HG03432 (cell line): ENCODE measurements around the gene CDADC1.

ENCODE experiments used
- ATAC-seq: cut with Tn5 transposase; IDR thresholded peaks from one replicate; pipeline ENCODE4 v1.9.1; 2021; ENCODE audit warnings: mild to moderate bottlenecking, moderate library complexity; ENCODE audit not compliant: unreplicated experiment

Gene CDADC1

GRCh38 chr13:49247643-49248621 is at the start of gene CDADC1:
TSS of gene CDADC1 (plus strand) at chr13:49247925. CDS start at chr13:49248038, 113 bp downstream.
- peak; percentile 95 for ATAC-seq

DNA sequence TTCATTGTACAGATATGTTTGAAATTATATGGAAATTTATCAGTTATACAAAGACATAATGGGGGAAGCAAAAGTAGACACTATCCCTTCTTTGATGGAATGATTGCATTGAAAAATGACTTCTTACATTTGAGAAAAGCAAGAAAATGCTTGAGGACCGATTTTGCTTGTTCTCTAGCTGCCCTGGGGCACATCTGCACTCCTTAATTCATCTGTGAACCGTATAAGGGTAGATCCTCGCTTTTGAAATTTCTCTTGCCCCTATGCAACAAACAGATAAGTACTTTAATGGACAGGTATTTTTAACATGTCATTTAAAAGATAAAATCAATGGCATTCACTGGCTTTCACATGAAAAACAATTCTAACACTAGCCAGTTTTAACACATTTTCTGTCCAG is 41.1 kb upstream of the CDADC1 start:
- no peak for ATAC-seq

DNA sequence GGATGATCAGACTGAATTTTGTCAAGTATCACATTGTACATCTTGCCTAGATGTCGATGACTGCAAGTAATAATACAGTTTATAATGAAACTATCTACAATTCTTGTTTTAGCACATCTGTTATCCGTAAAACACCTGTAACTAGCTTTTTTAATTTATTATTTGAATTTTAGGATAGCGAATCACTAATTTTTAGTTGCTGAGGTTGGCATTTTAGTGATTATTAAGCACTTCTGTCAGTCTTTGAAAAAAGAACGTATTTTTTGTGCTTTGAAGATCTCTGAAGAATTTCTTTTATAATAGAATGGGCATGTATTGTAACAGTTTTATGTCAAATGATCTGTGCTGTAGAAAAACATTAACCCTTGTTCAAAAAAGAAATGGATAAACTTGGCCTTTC is 39.1 kb upstream of the CDADC1 start:
- no peak for ATAC-seq

DNA sequence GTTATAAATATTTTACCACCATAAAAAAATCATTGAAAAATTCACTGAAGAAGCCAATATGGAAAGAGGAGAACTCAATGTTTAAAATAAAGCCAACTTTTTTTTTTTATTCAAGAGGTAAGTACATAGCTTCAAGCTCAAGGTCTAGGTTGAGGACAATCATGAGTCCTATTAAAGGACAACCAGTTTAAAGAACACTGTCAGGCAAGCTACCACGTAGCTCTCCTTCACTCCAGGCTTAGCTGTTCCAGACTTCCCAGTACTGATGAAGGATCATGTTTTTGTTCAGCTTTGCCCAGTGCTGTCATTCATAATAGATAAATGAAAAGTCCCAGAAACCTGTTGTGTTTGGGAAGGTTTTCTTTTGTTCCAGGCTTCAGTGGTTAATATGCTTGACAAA is 37.6 kb upstream of the CDADC1 start:
- no peak for ATAC-seq

- no peak for ATAC-seq
These were observed 37.1 kb upstream of the CDADC1 start for GRCh38 chr13:49210669-49211068.

DNA sequence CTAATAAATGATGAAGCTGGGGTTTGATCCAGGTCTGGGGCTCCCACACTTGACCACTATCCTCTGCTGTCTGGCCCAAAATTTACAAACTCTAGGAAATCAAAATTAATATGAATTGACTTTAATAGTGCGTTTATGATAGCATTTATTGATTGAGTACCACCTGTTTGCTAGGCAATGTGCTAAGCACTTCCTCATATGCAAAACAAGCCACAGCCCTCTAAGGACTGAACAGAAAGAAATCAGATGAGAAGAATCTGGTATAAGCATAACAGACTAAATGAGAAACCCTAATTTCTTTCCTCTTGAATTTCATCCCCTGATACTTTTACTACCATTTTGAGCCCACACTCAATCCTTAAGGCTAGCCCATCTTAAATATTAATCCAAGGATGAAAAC is 34.2 kb upstream of the CDADC1 start:
- no peak for ATAC-seq

GRCh38 chr13:49213997-49214916 is 33.5 kb upstream of the CDADC1 start:
- no peak for ATAC-seq

DNA sequence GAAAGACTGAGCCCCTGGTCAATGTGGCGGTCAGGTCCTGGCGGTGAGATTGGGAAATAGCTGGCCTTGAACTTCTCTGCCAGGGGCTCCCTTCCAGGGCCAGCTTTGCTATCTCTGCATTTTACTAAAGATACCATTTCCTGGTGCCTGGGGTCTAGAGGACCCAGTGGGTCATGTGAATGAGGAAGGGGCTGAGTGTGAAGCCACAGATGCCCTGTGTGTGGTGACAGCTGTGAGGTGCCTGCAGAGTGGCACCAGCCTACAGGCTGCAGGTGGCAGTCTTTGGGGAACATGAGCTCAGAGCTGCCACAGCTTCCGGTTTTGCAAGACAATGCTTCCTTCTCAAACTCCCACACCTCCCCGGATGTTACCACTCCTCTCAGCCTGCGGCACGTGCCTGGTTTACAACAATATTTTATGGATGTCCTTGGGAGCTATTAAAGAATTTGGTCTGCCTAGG is 32.8 kb upstream of the CDADC1 start:
- ATAC-seq: peak; percentile 73

DNA sequence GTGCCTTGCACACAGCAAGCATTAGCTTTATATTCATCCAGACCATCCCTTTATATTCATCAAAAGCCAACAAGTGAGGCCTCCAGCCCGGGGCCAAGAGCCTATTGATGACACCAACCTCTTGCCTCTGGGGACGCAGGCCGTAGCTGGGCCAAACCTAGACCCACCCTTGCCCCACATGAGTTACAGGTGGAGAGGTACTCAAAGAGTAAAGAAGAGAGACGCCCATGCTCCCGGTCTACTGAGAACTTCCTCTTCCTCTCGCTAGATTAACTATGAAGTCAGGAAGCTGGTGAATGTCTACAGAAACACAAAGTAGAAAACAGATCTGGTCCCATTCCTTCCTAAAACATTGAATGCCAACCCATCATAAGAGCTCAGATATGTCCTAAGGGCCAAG is 31.4 kb upstream of the CDADC1 start:
- ATAC-seq: no peak

DNA sequence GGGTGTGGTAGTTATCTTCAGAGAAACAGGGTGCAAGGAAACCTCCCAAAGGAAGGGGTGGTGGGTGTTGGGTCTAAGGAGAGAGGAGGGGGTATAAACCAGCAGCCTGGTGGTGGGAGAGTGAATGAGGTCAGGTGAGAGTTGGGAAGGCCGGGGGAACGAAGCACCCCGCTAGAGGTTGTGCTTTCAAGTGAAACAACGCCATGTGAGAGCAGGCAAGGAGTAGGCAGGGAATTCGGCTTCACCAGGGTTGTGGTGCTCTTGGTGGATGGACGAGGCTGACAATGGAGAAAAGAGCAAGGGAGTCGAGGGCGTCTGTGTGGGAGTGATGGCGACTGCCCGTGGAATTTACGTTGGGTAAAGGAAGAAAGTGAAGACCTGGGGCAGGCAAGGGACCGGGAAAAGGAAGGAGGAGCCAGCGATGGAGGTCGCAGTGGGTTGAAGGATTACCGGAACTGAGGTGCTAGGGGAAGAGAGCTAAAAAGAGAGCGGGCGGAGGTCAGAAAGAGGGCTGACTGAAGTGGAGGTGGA is 29.7 kb upstream of the CDADC1 start:
- ATAC-seq: no peak

DNA sequence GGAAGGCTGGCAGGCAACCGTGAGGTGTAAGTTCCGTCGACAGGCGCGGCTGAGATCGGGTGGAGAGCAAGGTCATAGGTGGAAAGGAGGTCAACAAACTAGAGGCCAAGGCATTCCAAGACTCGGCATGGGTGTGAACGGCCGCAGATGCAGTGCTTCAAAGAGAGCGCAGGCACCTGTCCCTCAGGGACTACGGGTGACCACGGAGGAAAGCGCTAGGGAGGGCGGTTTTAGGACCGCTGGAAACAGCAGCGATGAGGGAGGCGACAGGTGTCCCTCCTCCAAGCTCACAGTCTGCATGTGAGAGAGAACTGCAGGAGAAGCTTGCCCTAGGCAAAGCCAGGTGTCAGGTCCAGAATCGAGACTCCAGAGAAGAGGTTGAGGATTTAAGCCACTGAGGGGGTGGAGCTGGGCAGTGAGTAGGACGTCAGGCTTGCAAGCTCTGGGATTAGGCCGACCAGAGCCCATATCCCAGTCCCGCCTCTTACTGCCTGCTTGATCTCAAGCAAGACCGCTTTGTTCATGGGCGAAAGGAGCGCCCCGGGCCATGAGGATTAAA is 29.2 kb upstream of the CDADC1 start:
- no peak for ATAC-seq

DNA sequence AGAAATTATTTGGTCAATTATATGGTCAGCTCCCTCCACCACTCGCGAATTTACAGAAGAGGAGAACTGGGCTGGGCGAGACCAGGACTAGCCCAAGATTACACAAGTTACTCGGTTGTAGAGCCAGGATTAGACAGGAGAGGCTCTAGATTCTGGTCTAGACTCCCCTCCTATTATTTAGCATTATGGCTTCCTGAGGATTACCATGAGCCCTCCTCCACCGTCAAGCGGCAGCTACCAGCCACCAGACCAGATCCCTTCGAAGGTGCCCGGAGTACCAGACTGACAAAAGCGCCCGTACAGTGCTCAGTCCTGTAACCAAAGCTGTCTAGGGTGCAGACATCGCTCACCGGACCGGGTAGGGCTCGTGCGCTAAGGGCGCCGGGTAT is 28.1 kb upstream of the CDADC1 start:
- no peak for ATAC-seq

DNA sequence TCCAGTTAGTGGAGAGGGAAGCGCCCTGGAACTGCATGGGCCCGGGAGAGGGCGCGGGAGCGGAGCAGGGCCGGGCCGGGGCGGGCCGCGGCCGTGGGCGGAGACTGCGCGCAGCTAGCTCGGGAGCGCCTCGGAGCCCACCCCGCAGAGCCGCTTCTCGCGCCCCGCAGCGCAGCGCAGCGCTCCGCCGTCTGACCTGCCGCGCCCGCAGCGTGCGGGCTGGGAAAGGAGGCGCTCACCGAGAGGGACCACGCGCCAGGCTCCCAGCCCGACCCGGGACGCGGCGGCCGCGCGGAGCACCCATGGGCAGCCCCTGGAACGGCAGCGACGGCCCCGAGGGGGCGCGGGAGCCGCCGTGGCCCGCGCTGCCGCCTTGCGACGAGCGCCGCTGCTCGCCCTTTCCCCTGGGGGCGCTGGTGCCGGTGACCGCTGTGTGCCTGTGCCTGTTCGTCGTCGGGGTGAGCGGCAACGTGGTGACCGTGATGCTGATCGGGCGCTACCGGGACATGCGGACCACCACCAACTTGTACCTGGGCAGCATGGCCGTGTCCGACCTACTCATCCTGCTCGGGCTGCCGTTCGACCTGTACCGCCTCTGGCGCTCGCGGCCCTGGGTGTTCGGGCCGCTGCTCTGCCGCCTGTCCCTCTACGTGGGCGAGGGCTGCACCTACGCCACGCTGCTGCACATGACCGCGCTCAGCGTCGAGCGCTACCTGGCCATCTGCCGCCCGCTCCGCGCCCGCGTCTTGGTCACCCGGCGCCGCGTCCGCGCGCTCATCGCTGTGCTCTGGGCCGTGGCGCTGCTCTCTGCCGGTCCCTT is 27.5 kb upstream of the CDADC1 start, which contains the start of gene MLNR:
MLNR (plus strand) TSS at position 303 of the 820 bp plus-strand sequence; CDS start at position 303, 0 bp downstream.
- ATAC-seq: no peak

DNA sequence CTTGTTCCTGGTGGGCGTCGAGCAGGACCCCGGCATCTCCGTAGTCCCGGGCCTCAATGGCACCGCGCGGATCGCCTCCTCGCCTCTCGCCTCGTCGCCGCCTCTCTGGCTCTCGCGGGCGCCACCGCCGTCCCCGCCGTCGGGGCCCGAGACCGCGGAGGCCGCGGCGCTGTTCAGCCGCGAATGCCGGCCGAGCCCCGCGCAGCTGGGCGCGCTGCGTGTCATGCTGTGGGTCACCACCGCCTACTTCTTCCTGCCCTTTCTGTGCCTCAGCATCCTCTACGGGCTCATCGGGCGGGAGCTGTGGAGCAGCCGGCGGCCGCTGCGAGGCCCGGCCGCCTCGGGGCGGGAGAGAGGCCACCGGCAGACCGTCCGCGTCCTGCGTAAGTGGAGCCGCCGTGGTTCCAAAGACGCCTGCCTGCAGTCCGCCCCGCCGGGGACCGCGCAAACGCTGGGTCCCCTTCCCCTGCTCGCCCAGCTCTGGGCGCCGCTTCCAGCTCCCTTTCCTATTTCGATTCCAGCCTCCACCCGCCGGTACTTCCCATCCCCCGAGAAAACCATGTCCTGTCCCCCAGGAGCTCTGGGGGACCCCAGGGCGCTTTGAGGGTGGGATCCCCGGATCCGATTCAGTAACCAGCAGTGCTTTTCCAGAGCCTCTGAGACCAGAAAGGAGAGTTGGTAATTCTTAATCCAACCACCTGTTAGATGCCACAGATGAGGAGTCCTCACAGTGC is 26.7 kb upstream of the CDADC1 start:
- no peak for ATAC-seq

- ATAC-seq: no peak
These were observed 26.1 kb upstream of the CDADC1 start for GRCh38 chr13:49221590-49221965.

DNA sequence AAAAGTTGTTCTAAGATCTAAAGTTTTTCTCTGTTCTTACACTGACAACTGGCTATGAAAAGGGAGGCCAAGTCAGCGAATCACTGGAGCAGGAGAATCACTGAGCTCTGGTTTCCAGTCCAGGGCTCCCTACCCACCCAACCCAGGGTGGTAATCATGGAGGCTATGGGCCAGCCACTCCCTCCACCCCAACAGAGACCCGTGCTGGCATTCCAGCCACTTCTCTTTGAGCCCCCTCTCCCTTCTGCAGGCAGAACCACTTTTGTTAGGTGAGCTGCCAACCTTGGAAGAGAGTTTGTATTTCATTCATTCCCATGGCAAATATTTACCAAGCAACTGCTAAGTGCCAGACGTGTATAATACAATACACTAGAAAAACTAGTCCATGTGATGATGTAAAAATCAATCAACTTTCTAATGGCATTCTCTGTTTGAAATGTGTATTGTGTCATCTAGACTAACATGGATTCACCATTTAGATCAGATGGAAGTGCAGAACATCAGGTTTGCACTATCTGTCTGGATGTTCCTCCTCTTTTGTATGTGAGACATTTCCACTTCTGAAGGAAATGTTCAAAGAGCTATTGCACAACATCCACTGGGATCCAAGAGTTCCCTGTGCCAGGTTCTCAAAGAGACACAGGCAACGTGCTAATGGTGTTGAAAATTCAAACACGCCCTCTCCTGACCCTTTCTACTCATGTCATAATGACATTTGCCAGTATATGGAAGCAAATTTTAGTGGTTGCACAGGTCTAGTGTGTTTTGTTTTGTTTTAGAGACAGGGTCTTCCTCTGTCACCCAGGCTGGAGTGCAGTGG is 22.3 kb upstream of the CDADC1 start:
- ATAC-seq: no peak

- ATAC-seq: no peak
These were observed 21.1 kb upstream of the CDADC1 start for GRCh38 chr13:49226613-49227012.

DNA sequence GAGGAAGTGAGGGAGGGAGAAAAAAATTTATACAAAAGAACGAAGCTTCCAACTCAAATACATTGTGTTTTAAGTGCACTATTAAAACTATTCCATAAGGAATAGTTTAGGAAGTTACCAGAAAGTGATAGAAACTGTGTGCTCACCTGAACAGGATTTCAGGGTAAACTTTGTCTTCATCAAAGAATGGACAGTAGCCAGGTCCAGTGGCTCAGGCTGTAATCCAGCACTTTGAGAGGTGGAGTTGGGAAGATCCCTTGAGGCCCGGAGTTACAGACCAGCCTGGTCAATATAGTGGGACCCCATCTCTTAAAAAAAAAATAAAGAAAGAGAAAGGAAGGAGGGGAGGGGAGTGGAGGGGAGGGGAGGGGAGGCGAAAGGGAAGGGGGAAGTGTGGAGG is 13.0 kb upstream of the CDADC1 start:
- no peak for ATAC-seq
